Cardiac fibroblast (primary cell): Measurements from ENCODE around the gene KCP.

Experiments used
- DNase-seq, 2 donors: peaks; one replicate each; pipeline versions ENCODE4 v3.0.0 to v3.0.0-alpha.2; 2010; ENCODE audit warnings: low read depth in 2 of 2
- H3K4me3 ChIP-seq, 2 donors: replicated peaks in 1 of 2; 1 replicate in 1 of 2; 2 replicates in 1 of 2; pipeline ENCODE4 v1.5.1; 2011; ENCODE audit warnings: low read depth in 2 of 2, low read length in 2 of 2, mild to moderate bottlenecking in 2 of 2, moderate library complexity in 1 of 2
- TF ChIP-seq, protein P1 (sequence below): IDR thresholded peaks from one replicate; pipeline ENCODE4 v1.5.1; 2011; ENCODE audit warnings: low read depth, mild to moderate bottlenecking, low read length, inconsistent platforms

Gene KCP

GRCh38 chr7:128880791-128881457 is 29.6 kb downstream of the KCP start:
- no peak overlapping the region for H3K4me3 ChIP-seq
- TF ChIP-seq, protein P1, sequence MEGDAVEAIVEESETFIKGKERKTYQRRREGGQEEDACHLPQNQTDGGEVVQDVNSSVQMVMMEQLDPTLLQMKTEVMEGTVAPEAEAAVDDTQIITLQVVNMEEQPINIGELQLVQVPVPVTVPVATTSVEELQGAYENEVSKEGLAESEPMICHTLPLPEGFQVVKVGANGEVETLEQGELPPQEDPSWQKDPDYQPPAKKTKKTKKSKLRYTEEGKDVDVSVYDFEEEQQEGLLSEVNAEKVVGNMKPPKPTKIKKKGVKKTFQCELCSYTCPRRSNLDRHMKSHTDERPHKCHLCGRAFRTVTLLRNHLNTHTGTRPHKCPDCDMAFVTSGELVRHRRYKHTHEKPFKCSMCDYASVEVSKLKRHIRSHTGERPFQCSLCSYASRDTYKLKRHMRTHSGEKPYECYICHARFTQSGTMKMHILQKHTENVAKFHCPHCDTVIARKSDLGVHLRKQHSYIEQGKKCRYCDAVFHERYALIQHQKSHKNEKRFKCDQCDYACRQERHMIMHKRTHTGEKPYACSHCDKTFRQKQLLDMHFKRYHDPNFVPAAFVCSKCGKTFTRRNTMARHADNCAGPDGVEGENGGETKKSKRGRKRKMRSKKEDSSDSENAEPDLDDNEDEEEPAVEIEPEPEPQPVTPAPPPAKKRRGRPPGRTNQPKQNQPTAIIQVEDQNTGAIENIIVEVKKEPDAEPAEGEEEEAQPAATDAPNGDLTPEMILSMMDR, result no peak
- DNase-seq, result no peak

- peak; percentile 71 to 76 for DNase-seq
- no peak overlapping the region for H3K4me3 ChIP-seq
- TF ChIP-seq, protein P1, result peak; percentile 92
These were observed 30.4 kb downstream of the KCP start for GRCh38 chr7:128879939-128880746.

DNA sequence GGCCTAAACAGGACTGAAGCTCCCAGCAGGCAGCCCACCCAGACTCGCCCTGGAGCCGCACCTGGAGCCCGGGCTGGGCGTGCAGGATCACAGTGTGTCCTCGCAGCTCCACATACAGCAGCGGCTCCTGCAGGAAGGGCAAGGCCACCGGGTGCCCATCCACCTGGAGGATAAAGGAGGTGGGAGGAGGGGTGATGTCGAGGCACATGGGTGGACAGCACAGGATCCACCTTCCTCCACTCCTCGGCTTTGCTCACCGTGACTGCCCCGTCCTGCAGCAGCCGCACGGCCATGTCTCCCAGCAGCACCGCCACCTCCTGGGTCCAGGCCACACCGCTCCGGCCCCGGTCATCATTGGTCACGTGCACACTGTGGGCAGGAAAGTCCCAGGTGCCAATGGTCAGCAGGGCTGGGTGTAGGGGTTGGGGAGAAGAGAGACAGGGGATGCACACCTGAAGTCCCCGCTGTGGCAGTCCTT is 31.0 kb downstream of the KCP start:
- TF ChIP-seq, protein P1, result no peak
- no peak overlapping the region for H3K4me3 ChIP-seq
- DNase-seq, result no peak

GRCh38 chr7:128878226-128879105 is 32.0 kb downstream of the KCP start:
- H3K4me3 ChIP-seq, result no peak overlapping the region
- TF ChIP-seq, protein P1, result no peak
- DNase-seq, result no peak

GRCh38 chr7:128877756-128878120 is 32.8 kb downstream of the KCP start:
- DNase-seq, result no peak
- TF ChIP-seq, protein P1, result no peak
- H3K4me3 ChIP-seq, result no peak overlapping the region

- no peak overlapping the region for H3K4me3 ChIP-seq
- TF ChIP-seq, protein P1, result no peak
- DNase-seq, result no peak
These were observed 33.3 kb downstream of the KCP start for GRCh38 chr7:128876978-128877755.
